Tibial artery (tissue), 4 donors: ENCODE results near the gene PIAS4.
A peak's percentile ranks its signal among the peaks of the same experiment; 100 is the strongest.

ENCODE experiments used
- DNase-seq, 2 donors: peaks; one replicate each; pipeline ENCODE4 v3.0.0-alpha.2; 2019
- H3K27ac ChIP-seq, 2 donors: fragments of 200-600 bp; sonication (generic) in 1 of 2; 1 replicate in 1 of 2; 2 replicates in 1 of 2; pipeline ENCODE4 v1.5.1; 2018 to 2019; ENCODE audit warnings: mild to moderate bottlenecking in 1 of 2
- H3K27me3 ChIP-seq, 2 donors: fragments of 200-600 bp; sonication (generic) in 1 of 2; one replicate each; pipeline versions ENCODE4 v1.5.1 to v1.6.0; 2016 to 2019
- H3K36me3 ChIP-seq, 3 donors: fragments of 200-600 bp; sonication (generic) in 2 of 3; one replicate each; pipeline ENCODE4 v1.5.1; 2016 to 2019; ENCODE audit warnings: mild to moderate bottlenecking in 2 of 3
- H3K4me1 ChIP-seq, 4 donors: fragments of 200-600 bp; sonication (generic) in 2 of 4; 1 replicate in 3 of 4; 2 replicates in 1 of 4; pipeline ENCODE4 v1.5.1; 2016 to 2019
- H3K4me3 ChIP-seq, 2 donors: fragments of 200-600 bp; sonication (generic) in 1 of 2; 1 replicate in 1 of 2; 2 replicates in 1 of 2; pipeline ENCODE4 v1.5.1; 2018 to 2019; ENCODE audit warnings: mild to moderate bottlenecking in 2 of 2
- H3K9me3 ChIP-seq, 3 donors: fragments of 200-600 bp; sonication (generic) in 1 of 3; one replicate each; pipeline ENCODE4 v1.5.1; 2016 to 2019
- intact Hi-C: fragments of 100-400 bp; cut with DNase I; formaldehyde crosslinking; loops from one replicate; pipeline ENCODE4 v1.15.0; 2023; ENCODE audit warnings: low total_unique reads
- TF ChIP-seq, protein P1 (sequence below), 2 experiments: fragments of 200-600 bp in 1 of 2; fragments of 450-650 bp in 1 of 2; IDR thresholded peaks; one replicate each; pipeline ENCODE4 v1.5.1; 2017 to 2019; ENCODE audit warnings: antibody characterized with exemption in 2 of 2, mild to moderate bottlenecking in 1 of 2, moderate library complexity in 1 of 2

The PIAS4 gene

DNA sequence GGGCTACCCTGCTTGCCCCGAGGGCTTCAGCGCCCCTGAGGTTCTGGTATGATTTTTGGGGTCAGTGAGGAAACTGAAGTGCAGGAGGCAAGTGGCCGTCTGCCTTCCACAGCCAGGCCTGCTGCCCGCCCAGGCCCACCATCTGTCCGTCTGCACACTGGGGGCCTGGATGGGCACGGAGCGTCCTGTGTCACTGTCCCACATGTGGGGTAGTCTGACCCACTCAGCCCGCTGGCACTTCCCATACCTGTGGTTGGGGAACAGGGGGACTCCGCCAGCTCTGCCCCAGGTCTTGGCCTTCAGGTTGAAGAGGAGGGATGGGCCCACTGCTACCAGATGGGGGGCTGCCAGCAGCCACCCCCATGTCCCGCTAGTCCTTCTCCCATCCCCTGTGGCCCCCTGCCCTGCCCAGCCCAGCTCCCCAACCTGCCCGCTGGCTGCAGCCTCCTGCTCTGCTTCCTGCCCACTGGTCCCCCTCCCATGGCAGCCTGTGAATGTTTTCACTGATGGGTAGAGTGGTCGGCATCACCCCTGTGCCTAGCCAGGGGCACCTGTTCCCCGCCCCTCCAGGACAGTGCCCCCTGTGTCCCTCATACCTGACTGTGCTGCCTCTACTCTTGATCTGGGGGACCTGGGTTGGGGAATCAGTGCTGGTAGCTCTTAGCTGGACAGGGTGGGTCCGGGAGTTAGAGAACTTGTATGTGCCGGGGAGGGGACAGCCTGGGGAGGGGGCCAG lies 9.5 kb downstream of the PIAS4 start:
- intact Hi-C loops = no loop called here
- Histone ChIP-seq H3K4me3 (no peak overlapping the region), H3K27me3 (no peaks in the 10 kb centered on the region), H3K4me1 (peaks cover 0 to 42% (median 28%) of the 10 kb centered on the region in 4 donors), H3K9me3 (no peaks in the 10 kb centered on the region), H3K27ac (no peak overlapping the region), H3K36me3 (peaks cover 12 to 43% (median 38%) of the 10 kb centered on the region in 3 donors)
- DNase-seq = peak in 1 of 2 donors; percentile 63
- TF ChIP-seq, protein P1, sequence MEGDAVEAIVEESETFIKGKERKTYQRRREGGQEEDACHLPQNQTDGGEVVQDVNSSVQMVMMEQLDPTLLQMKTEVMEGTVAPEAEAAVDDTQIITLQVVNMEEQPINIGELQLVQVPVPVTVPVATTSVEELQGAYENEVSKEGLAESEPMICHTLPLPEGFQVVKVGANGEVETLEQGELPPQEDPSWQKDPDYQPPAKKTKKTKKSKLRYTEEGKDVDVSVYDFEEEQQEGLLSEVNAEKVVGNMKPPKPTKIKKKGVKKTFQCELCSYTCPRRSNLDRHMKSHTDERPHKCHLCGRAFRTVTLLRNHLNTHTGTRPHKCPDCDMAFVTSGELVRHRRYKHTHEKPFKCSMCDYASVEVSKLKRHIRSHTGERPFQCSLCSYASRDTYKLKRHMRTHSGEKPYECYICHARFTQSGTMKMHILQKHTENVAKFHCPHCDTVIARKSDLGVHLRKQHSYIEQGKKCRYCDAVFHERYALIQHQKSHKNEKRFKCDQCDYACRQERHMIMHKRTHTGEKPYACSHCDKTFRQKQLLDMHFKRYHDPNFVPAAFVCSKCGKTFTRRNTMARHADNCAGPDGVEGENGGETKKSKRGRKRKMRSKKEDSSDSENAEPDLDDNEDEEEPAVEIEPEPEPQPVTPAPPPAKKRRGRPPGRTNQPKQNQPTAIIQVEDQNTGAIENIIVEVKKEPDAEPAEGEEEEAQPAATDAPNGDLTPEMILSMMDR (IDR thresholded peaks at IDR 0.05) = no peak

DNA sequence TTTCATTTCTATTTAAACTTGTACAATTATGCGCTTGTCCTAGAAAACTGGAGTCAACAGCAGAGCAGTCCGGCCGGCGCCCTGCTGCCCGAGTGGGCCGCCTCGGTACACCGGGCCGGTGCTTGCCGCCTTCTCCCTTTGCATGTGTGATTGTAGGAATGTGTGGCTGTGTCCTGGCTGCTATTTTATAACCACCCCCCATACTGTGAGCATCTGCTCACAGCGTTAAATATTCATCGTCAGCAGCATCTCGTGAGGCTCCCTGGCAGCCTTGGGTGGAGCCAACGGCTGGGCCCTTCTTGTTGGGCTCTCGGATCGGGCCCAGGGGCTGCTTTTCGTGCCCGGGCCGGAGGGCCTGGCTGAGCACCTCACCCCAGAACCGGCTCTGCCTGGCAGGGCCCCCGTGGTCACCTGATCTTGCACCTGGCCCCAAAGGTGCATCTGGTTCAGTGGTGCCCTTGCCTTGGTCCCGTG lies 10.6 kb downstream of the PIAS4 start:
- Histone ChIP-seq H3K4me1 (peaks cover 0 to 37% (median 27%) of the 10 kb centered on the region in 4 donors), H3K36me3 (peaks cover 10 to 40% (median 34%) of the 10 kb centered on the region in 3 donors), H3K27ac (no peak overlapping the region), H3K9me3 (no peaks in the 10 kb centered on the region), H3K27me3 (no peaks in the 10 kb centered on the region), H3K4me3 (no peak overlapping the region)
- intact Hi-C loops = no loop called here
- DNase-seq = no peak
- TF ChIP-seq, protein P1 (IDR thresholded peaks at IDR 0.05) = no peak

DNA sequence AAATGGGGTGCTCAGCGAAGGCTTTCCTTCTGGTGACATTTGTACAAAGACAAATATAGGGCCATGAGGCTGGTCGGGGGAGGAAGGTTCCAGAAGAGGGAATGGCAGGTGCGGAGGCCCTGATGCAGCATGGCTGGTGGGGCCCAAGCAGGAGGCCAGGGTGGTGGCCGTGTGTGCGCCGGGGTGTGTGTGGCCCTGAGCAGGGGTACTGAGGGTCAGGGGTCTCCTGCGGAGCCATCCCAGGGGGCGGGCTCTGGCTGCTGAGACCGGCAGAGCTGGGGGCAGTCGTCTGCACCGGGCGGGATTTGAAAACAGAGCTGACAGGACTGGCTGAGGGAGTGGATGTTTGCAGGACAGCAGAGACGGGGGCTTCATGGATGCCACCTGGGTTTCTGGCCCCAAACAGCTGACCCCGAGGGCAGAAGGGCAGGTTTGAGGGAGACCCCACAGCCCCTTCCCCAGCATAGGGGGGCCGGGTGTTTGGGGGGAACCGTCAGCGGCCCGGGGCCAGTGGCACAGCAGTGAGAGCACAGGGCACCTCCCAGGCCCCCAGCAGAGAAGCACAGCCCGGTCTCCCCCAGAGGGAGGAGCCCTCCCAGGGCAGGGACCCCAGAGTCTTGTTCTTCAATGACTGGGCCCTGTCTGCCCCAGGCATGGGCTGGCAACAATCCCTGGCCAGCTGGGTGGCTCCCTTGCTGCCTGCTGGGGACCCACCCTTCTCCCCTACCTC lies 11.4 kb downstream of the PIAS4 start:
- Histone ChIP-seq H3K27ac (peak overlapping the region in 1 of 2 donors; percentile 34), H3K4me3 (no peak overlapping the region)
- intact Hi-C loops = no loop called here

GRCh38 chr19:4019578-4019977 lies 12.0 kb downstream of the PIAS4 start:
- peaks cover 0 to 30% (median 21%) of the 10 kb centered on the region in 4 donors for H3K4me1 ChIP-seq
- intact Hi-C loops = no loop called here
- H3K27me3 ChIP-seq = no peaks in the 10 kb centered on the region
- peak in 1 of 2 donors; percentile 49 for DNase-seq
- TF ChIP-seq, protein P1 (IDR thresholded peaks at IDR 0.05) = no peak
- peaks cover 8 to 38% (median 34%) of the 10 kb centered on the region in 3 donors for H3K36me3 ChIP-seq
- no peaks in the 10 kb centered on the region for H3K9me3 ChIP-seq
- H3K4me3 ChIP-seq = no peak overlapping the region
- H3K27ac ChIP-seq = peak overlapping the region in 1 of 2 donors; percentile 34

More for the DNA sequence above, 11.4 kb downstream of the PIAS4 start:
- Histone ChIP-seq H3K4me1 (peaks cover 0 to 37% (median 24%) of the 10 kb centered on the region in 4 donors), H3K36me3 (peaks cover 4 to 36% (median 34%) of the 10 kb centered on the region in 3 donors), H3K27me3 (no peaks in the 10 kb centered on the region), H3K9me3 (no peaks in the 10 kb centered on the region)
- TF ChIP-seq, protein P1 (IDR thresholded peaks at IDR 0.05) = no peak
- peak in 1 of 2 donors; percentile 60 for DNase-seq

DNA sequence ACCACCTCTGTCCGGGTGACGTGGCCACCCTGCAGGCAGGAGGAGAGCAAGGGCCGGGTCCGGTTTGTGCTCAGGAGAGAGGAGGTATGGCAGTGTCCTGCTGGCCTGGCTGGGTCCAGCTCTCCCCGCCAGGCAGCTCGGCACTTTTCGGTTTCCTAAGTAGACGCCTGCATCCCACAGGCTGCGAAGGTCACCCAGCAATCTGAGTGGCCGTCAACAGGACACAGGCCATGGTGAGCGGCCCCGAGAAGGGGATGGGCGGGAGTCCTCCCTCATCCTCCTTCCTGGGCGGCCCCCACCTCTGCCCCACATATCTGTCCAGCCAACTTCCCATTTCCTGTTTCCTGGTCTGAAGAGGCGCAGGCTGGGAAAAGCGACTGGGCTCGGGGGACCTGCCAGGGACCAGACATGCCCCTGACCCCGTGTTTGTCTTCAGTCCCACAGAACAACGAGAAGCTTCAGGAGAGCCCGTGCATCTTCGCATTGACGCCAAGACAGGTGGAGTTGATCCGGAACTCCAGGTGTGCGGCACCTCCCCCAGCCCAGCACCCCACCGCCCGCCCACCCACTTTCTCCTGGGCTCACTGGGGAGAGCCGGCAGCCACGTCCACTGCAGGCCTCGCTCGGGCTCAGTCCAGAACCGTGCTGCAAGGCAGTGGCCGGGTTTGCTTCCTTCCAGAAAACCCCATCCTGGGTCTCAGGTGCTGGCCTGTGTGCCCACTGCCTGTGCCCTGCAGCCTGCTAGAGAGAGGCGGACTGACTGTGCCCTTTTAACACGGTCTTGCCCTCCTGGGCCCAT lies 16.3 kb downstream of the PIAS4 start:
- Histone ChIP-seq H3K27me3 (no peaks in the 10 kb centered on the region), H3K36me3 (peaks cover 20 to 59% (median 48%) of the 10 kb centered on the region in 3 donors), H3K27ac (no peak overlapping the region), H3K4me1 (peaks cover 0 to 9% (median 3%) of the 10 kb centered on the region in 4 donors), H3K9me3 (no peaks in the 10 kb centered on the region), H3K4me3 (no peak overlapping the region)
- TF ChIP-seq, protein P1 (IDR thresholded peaks at IDR 0.05) = no peak
- intact Hi-C loops = no loop called here
- DNase-seq = peak in 1 of 2 donors; percentile 57
